Stimulated activated naive CD8-positive, alpha-beta T cell treated with anti-CD3 and anti-CD28 coated beads, Interleukin-15, amount 100 ng/mL, for 72 hours (primary cell): Measurements from ENCODE around the gene ADGRD1.
A peak's percentile ranks its signal among the peaks of the same experiment; 100 is the strongest.
"Not testable (repeated sequence)": the region's sequence is repeated elsewhere in the genome, so short reads cannot be mapped to it uniquely, and the experiment has no call there.

Experiments
- ATAC-seq: fragments of 150-1000 bp; cut with Tn5 transposase; 2 replicates; pipeline ENCODE4 v1.10.0; 2021; ENCODE audit warnings: mild to moderate bottlenecking, moderate library complexity
- DNase-seq, 2 donors: peaks; one replicate each; pipeline ENCODE4 v3.0.0; 2021 to 2022
- H3K27ac Mint-ChIP-seq, 2 donors: one replicate each; pipeline ENCODE4 v1.8.0; 2022; ENCODE audit warnings: mild to moderate bottlenecking in 2 of 2, mixed read lengths in 2 of 2, moderate library complexity in 2 of 2
- H3K27me3 Mint-ChIP-seq: one replicate; pipeline ENCODE4 v1.8.0; 2022; ENCODE audit warnings: mixed read lengths
- H3K4me1 Mint-ChIP-seq: one replicate; pipeline ENCODE4 v1.8.0; 2022; ENCODE audit warnings: mild to moderate bottlenecking, mixed read lengths
- H3K4me3 Mint-ChIP-seq, 2 donors: one replicate each; pipeline ENCODE4 v1.8.0; 2022; ENCODE audit warnings: mild to moderate bottlenecking in 2 of 2, mixed read lengths in 2 of 2, moderate library complexity in 1 of 2
- H3K9me3 Mint-ChIP-seq, 2 donors: one replicate each; pipeline ENCODE4 v1.8.0; 2022; ENCODE audit warnings: mixed read lengths in 2 of 2

ADGRD1 gene

DNA sequence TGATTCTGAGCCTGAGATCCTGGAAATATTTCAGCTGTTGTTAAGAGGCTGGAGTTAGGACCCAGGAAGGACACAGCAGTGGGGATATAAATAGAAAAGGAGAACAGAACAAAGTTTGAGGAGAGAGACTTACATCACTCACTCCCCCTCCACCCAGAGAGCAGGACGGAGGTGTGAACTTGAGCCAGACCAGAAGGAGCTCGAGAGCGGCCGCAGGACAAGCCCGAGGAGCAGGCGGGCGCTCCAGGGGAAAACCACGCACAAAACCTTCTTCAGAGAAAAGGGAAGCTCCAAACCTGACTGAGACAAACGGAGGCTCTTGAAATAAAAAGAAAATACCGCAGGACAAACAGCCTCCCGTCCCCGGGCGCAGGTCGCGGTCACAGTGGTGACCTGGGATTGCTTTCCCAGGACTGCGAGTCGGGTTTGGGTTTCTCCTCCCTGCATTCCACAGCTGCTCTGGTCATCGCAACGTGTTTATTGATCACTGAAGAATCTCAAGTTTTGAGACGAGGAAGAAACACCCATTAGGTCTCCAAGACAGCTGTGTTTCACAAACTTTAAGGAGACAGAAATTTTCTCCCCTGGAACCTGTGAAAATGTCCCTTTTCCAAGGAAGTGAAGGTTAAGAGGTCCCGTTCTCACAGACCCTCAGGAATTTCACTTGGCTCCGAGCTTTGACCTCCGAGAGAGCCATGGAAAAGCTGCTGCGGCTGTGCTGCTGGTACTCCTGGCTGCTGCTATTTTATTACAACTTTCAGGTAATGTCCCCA is at the start of gene ADGRD1:
TSS of gene ADGRD1 (plus strand) at position 137 of the 773 bp plus-strand sequence. CDS start at position 696, 559 bp downstream.
- ATAC-seq (no peak), DNase-seq (no peak)
- Mint-ChIP-seq H3K4me3 (peak within 1 kb of the TSS in 1 of 2 donors; percentile 34), H3K27ac (peak within 1 kb of the TSS in 1 of 2 donors; percentile 61), H3K27me3 (peaks cover 55% of the 10 kb centered on the region), H3K9me3 (no peaks in the 10 kb centered on the region), H3K4me1 (peaks cover 7% of the 10 kb centered on the region)

DNA sequence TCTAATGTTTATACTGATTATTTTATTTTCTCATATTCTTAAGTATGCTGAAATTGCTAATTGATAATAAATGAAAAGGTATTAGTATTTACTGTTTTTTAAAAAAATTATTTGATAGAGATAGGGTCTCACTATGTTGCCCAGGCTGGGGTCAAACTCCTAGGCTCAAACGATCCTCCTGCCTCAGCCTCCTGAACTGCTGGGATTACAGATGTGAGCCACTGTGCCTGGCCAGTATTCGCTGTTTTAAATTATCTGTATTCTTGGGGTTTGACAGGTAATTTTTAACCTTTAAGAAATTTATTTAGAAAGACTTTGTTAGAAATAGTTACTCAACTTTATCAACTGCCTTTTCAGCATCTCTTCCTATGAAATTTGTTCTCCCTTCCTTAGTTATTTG is 49.6 kb upstream of the ADGRD1 start:
- H3K9me3 Mint-ChIP-seq, result no peaks in the 10 kb centered on the region
- ATAC-seq, result no peak
- peaks cover 11% of the 10 kb centered on the region for H3K27me3 Mint-ChIP-seq
- no peak for DNase-seq
- no peaks in the 10 kb centered on the region for H3K4me1 Mint-ChIP-seq
- no peak overlapping the region for H3K4me3 Mint-ChIP-seq
- H3K27ac Mint-ChIP-seq, result no peak overlapping the region

DNA sequence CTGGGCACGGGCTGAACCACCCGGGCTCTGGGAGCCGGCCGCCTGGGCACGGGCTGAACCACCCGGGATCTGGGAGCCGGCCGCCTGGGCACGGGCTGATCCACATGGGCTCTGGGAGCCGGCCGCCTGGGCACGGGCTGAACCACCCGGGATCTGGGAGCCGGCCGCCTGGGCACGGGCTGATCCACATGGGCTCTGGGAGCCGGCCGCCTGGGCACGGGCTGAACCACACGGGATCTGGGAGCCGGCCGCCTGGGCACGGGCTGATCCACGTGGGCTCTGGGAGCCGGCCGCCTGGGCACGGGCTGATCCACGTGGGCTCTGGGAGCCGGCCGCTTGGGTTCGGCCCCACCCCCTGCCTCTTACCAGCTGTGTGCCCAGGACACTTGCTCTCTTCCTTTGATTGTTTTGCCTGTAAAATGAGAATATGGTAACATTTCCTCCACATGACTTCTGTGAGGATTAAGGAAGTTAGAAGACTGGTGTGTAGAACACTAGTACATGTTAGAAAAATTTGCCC is 48.7 kb upstream of the ADGRD1 start:
- H3K27ac Mint-ChIP-seq, ATAC-seq, H3K4me1 Mint-ChIP-seq, DNase-seq, H3K9me3 Mint-ChIP-seq, H3K4me3 Mint-ChIP-seq: not testable (repeated sequence)
- peaks cover 20% of the 10 kb centered on the region for H3K27me3 Mint-ChIP-seq

DNA sequence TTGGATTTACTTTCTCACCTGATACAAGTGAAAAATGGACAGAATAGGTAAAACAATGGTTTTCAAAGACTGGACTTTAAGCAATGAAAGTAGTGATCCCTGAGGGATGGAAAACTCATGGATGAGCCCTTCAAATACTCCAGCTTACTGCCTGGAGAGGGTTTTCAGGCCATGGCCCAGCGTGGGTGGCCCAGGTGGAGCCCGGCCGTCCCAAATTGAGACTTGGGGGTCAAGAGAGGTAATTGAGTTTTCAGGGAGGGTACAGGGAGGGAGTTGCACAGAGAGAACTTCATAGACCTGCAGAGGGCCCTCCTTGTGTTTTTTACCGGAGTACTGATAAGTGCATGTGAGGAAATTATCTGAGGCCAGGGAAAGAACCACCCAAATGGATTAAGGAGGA is 44.6 kb upstream of the ADGRD1 start:
- H3K4me3 Mint-ChIP-seq, result no peak overlapping the region
- H3K4me1 Mint-ChIP-seq, result no peaks in the 10 kb centered on the region
- DNase-seq, result no peak
- H3K27ac Mint-ChIP-seq, result no peak overlapping the region
- H3K9me3 Mint-ChIP-seq, result peaks cover 16 to 17% of the 10 kb centered on the region in 2 donors
- peaks cover 45% of the 10 kb centered on the region for H3K27me3 Mint-ChIP-seq
- no peak for ATAC-seq

- no peak for ATAC-seq
- Mint-ChIP-seq H3K27ac (no peak overlapping the region), H3K4me3 (no peak overlapping the region), H3K9me3 (peaks cover 16 to 17% of the 10 kb centered on the region in 2 donors), H3K4me1 (peaks cover 4% of the 10 kb centered on the region), H3K27me3 (peaks cover 62% of the 10 kb centered on the region)
- no peak for DNase-seq
These were observed 42.5 kb upstream of the ADGRD1 start for GRCh38 chr12:130911193-130911592.

GRCh38 chr12:130911933-130912332 is 41.8 kb upstream of the ADGRD1 start:
- ATAC-seq (no peak), DNase-seq (no peak)
- H3K27ac Mint-ChIP-seq, result no peak overlapping the region
- H3K4me1 Mint-ChIP-seq, result peaks cover 6% of the 10 kb centered on the region
- no peak overlapping the region for H3K4me3 Mint-ChIP-seq
- peaks cover 16 to 17% of the 10 kb centered on the region in 2 donors for H3K9me3 Mint-ChIP-seq
- H3K27me3 Mint-ChIP-seq, result peaks cover 69% of the 10 kb centered on the region

- peaks cover 6% of the 10 kb centered on the region for H3K4me1 Mint-ChIP-seq
- peaks cover 80% of the 10 kb centered on the region for H3K27me3 Mint-ChIP-seq
- H3K9me3 Mint-ChIP-seq, result peaks cover 10% of the 10 kb centered on the region in 2 donors
- no peak overlapping the region for H3K27ac Mint-ChIP-seq
- DNase-seq (peak; percentile 17 to 43), ATAC-seq (peak; percentile 75)
- H3K4me3 Mint-ChIP-seq, result peak overlapping the region in 1 of 2 donors; percentile 31
These were observed 37.3 kb upstream of the ADGRD1 start for GRCh38 chr12:130916241-130916911.

GRCh38 chr12:130917607-130918006 is 36.1 kb upstream of the ADGRD1 start:
- ATAC-seq, result no peak
- Mint-ChIP-seq H3K4me1 (peaks cover 6% of the 10 kb centered on the region), H3K4me3 (no peak overlapping the region), H3K27ac (no peak overlapping the region), H3K9me3 (no peaks in the 10 kb centered on the region), H3K27me3 (peaks cover 81% of the 10 kb centered on the region)
- no peak for DNase-seq

DNA sequence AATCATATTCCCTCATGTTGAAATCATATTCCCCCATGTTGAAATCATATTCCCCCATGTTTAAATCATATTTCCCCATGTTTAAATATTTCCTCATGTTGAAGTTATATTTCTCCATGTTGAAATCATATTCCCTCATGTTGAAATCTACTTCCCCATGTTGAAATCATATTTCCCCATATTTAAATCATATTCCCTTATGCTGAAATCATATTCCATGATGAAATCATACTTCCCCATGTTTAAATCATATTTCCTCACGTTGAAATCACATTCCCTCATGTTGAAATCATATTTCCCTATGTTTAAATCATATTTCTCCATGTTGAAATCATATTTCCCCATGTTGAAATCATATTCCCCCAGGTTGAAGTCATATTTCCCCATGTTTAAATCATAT is 34.6 kb upstream of the ADGRD1 start:
- ATAC-seq (no peak), DNase-seq (no peak)
- Mint-ChIP-seq H3K4me3 (no peak overlapping the region), H3K9me3 (no peaks in the 10 kb centered on the region), H3K27me3 (peaks cover 85% of the 10 kb centered on the region), H3K4me1 (peaks cover 6% of the 10 kb centered on the region), H3K27ac (no peak overlapping the region)

- Mint-ChIP-seq H3K4me3 (no peak overlapping the region), H3K27ac (no peak overlapping the region), H3K9me3 (no peaks in the 10 kb centered on the region), H3K4me1 (peaks cover 6% of the 10 kb centered on the region), H3K27me3 (peaks cover 77% of the 10 kb centered on the region)
- ATAC-seq, result no peak
- DNase-seq, result no peak
These were observed 33.5 kb upstream of the ADGRD1 start for GRCh38 chr12:130920119-130920703.

DNA sequence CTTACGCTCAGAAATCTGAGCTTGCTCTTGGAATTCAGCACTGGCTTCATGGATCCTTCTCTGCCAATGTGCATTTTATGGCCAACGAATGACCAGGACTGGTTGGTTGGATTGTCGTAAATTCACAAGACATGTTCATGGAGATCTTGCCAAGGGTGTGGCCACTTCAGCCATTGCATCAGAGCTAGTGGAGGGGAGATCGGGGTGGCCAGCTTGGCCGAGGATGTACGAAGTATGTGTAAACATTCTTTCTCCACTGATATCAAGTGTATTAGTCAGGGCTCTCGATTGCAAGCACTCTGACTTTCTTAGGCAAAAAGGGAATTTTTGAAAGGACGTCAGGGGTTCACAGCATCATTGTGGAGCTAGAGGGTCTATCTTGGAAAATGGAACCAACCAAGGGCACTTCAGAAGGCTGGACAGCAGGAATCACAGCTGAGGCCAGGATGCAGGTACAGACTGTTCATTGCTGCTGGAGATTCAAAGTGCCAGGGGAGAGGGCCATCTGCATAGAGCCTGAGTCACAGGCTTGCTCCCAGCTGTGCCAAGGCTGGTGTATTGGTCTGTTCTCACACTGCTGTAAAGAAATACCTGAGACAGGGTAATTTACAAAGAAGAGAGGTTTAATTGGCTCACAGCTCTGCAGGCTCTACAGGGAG is 32.9 kb upstream of the ADGRD1 start:
- DNase-seq, result no peak
- H3K27me3 Mint-ChIP-seq, result peaks cover 72% of the 10 kb centered on the region
- no peaks in the 10 kb centered on the region for H3K9me3 Mint-ChIP-seq
- no peak overlapping the region for H3K4me3 Mint-ChIP-seq
- peaks cover 5% of the 10 kb centered on the region for H3K4me1 Mint-ChIP-seq
- no peak overlapping the region for H3K27ac Mint-ChIP-seq
- ATAC-seq, result no peak

DNA sequence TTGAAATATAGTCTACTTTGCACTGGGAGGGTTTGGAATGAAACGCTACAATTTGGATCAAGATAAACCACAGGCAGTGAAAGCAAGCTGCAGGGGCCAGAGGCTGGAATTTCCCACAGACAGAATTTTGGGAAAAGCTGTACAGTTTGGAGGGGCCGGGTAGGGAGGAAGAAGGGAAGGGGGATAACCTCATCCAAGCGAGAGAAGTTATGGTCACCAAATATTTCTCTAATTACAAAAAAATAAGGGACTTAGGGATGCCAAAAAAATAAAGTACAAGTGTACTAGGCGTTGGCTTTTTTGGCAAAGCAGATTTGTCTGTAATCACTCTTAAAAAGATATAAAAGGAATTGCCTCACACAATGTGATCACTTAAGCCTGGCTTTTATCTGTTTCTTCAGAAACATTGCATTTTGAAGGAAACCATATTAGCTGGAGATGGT is 31.2 kb upstream of the ADGRD1 start:
- no peak for DNase-seq

DNA sequence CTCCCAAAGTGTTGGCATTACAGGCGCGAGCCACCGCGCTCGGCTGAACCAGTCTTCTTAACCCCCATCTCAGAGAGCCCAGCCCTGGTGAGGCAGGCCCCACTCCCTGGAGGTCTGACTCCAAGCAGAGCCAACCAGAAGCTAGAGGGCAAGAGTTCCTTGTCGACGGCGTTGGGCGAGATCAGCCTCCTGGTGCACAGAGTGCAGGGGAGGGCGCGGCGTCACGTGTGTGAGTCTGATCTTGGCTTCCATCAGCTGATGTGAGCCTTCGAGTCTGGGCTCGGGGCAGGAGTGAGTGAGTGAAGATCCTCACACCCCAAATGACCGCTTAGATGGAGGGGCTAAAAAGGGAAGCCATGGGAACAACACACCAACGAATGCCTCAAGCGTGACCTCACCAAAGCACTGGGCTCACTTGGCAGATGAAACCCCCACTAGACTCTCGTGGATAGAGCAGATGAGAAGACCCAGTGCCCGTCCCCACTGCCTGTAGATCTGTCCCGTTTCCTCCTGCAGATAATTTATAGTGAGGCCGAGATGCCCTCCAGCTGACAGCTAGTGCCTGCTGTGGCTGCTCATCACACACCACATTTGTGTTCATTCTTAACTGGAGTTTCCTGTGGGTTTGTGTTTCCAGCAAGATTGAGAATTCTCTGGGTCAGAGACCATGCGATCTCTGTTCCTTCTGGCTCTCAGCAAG is 28.6 kb upstream of the ADGRD1 start:
- no peak overlapping the region for H3K4me3 Mint-ChIP-seq
- H3K27me3 Mint-ChIP-seq, result peaks cover 65% of the 10 kb centered on the region
- no peaks in the 10 kb centered on the region for H3K9me3 Mint-ChIP-seq
- no peaks in the 10 kb centered on the region for H3K4me1 Mint-ChIP-seq
- DNase-seq (no peak), ATAC-seq (no peak)
- H3K27ac Mint-ChIP-seq, result no peak overlapping the region

More for the DNA sequence above, 31.2 kb upstream of the ADGRD1 start:
- H3K4me3 Mint-ChIP-seq, result no peak overlapping the region
- ATAC-seq, result no peak
- no peaks in the 10 kb centered on the region for H3K9me3 Mint-ChIP-seq
- peaks cover 65% of the 10 kb centered on the region for H3K27me3 Mint-ChIP-seq
- no peak overlapping the region for H3K27ac Mint-ChIP-seq
- no peaks in the 10 kb centered on the region for H3K4me1 Mint-ChIP-seq

- Mint-ChIP-seq H3K9me3 (no peaks in the 10 kb centered on the region), H3K27ac (no peak overlapping the region), H3K4me1 (no peaks in the 10 kb centered on the region), H3K4me3 (no peak overlapping the region), H3K27me3 (peaks cover 61% of the 10 kb centered on the region)
- DNase-seq, result no peak
- ATAC-seq, result no peak
These were observed 28.1 kb upstream of the ADGRD1 start for GRCh38 chr12:130925666-130926015.

DNA sequence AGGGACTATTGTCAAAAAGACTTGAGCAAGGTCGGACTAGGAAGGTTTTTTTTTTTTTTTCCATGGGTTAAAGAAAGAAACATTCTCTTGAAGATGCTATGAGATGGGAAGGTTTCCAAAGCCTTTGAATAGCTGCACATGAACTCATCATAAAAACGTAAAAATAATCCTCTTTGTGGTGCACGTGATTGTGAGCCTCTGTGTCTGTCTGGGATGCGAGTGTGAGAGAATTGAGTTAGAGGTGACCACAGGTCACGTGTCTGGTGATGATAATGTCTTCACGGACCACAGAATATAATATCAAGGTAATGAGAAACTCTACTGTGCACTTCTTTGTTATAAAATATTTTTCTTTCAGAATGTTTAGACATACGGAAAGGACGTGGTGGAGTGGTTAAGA is 24.3 kb upstream of the ADGRD1 start:
- no peaks in the 10 kb centered on the region for H3K4me1 Mint-ChIP-seq
- no peak overlapping the region for H3K27ac Mint-ChIP-seq
- peaks cover 62% of the 10 kb centered on the region for H3K27me3 Mint-ChIP-seq
- H3K9me3 Mint-ChIP-seq, result no peaks in the 10 kb centered on the region
- ATAC-seq, result no peak
- no peak for DNase-seq
- no peak overlapping the region for H3K4me3 Mint-ChIP-seq
